Measurements from ENCODE around the gene CEP76. TPM values are rescaled to one million over a fixed set of nuclear protein-coding genes. Genes with fewer than 3 reads are reported as not detected.

CEP76 gene
- total RNA-seq, 1 experiment from 2014 or later: 13.5 TPM

DNA sequence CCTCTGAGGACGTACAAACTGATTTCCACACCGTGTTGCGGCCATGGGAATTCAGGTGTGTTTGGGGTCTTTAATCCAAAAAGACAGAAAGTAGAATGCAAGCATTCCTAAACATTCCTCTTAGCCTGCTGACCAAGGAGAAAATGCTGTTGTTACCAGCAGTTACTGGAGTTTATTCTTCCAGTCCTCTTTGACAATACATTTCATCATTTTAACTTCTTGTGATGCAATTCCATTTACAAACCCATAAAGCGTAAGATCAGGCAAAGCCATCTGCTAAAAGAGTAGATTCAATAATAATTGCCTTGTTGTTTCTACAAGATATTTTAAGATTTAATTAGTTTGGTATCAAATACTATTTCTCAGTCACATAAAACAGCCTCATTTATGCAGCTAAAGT lies 77.3 kb downstream of the CEP76 start (continued):
- TF ChIP-seq, protein P1, sequence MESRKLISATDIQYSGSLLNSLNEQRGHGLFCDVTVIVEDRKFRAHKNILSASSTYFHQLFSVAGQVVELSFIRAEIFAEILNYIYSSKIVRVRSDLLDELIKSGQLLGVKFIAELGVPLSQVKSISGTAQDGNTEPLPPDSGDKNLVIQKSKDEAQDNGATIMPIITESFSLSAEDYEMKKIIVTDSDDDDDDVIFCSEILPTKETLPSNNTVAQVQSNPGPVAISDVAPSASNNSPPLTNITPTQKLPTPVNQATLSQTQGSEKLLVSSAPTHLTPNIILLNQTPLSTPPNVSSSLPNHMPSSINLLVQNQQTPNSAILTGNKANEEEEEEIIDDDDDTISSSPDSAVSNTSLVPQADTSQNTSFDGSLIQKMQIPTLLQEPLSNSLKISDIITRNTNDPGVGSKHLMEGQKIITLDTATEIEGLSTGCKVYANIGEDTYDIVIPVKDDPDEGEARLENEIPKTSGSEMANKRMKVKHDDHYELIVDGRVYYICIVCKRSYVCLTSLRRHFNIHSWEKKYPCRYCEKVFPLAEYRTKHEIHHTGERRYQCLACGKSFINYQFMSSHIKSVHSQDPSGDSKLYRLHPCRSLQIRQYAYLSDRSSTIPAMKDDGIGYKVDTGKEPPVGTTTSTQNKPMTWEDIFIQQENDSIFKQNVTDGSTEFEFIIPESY (IDR thresholded peaks at IDR 0.05; ENCODE audit: extremely low read depth, insufficient replicate concordance, low read length): no peak

Other genes with a start within 250 kb of the CEP76 start
- 26.6 TPM for gene SPIRE1, start 44.6 kb downstream of the CEP76 start, total RNA-seq (2021; ENCODE audit: unreplicated experiment)
- 84.3 TPM for gene PSMG2, start 319 bp upstream of the CEP76 start, total RNA-seq (2021; ENCODE audit: unreplicated experiment)
- 50.3 TPM for gene PTPN2, start 181.5 kb upstream of the CEP76 start, total RNA-seq (2021; ENCODE audit: unreplicated experiment)
- 83.7 TPM for gene SEH1L, start 245.3 kb upstream of the CEP76 start, total RNA-seq (2021; ENCODE audit: unreplicated experiment)